Right cardiac atrium (tissue), 5 donors: Measurements from ENCODE around the gene SF3B1. TPM values are rescaled to one million over a fixed set of nuclear protein-coding genes. Genes with fewer than 3 reads are reported as not detected.
"Not testable (repeated sequence)": the region's sequence is repeated elsewhere in the genome, so short reads cannot be mapped to it uniquely, and the experiment has no call there.

ENCODE experiments used
- ATAC-seq, 2 donors: fragments of 200-7000 bp; cut with Tn5 transposase; one replicate each; pipeline versions ENCODE4 v1.8.0 to v1.9.1; 2020; ENCODE audit warnings: moderate library complexity in 2 of 2, mild to moderate bottlenecking in 1 of 2
- DNase-seq, 3 donors: peaks; one replicate each; pipeline ENCODE4 v3.0.0-alpha.2; 2020
- H3K27ac ChIP-seq: one replicate; pipeline ENCODE4 v1.5.1; 2013; ENCODE audit warnings: mild to moderate bottlenecking, low read length, control low read depth, moderate library complexity
- H3K27me3 ChIP-seq: one replicate; pipeline ENCODE4 v1.6.1; 2013; ENCODE audit not compliant: control insufficient read depth, insufficient read depth
- H3K4me1 ChIP-seq: one replicate; pipeline ENCODE4 v1.6.1; 2013; ENCODE audit warnings: low read length; ENCODE audit not compliant: control insufficient read depth, insufficient read depth
- H3K4me3 ChIP-seq: one replicate; pipeline ENCODE4 v1.5.1; 2013; ENCODE audit warnings: low read length, control low read depth
- H3K9me3 ChIP-seq: one replicate; pipeline ENCODE4 v1.6.1; 2013; ENCODE audit warnings: low read length; ENCODE audit not compliant: control insufficient read depth
- WGBS: extraction: QIAGEN DNeasy Blood & Tissue Kit; methylation state at CpG from one replicate; pipeline ENCODE4 v1.1.7; 2013; 5-methylcytosine and 5-hydroxymethylcytosine counted together
- intact Hi-C, 4 donors: fragments of 100-400 bp; cut with DNase I; formaldehyde crosslinking; loops; one replicate each; pipeline versions ENCODE4 v1.11.0 to v1.14.0; 2022 to 2023
- polyA plus RNA-seq: library from polyadenylated mRNA; stranded (reverse); fragments of 200-250 nt; gene quantifications from one replicate; pipeline ENCODE4 v1.2.3, GENCODE V29; 2013
- total RNA-seq, 4 donors: library from RNA; stranded (reverse); fragmentation: NEBNext Ultra II Directional; extraction: Animal tissue kit (Norgen Biotek cat#: 25700); gene quantifications; one replicate each; pipeline ENCODE4 v1.2.1, GENCODE V29; 2021
- donor health status: healthy with polysubstance abuse.
- donor health status: DM: no; HTN: yes; CAD: no.
- donor health status: DM: no; HTN: no; CAD: no.
- donor health status: DM: no; HTN: yes; CAD: no; lungs with severe emphysema.
- donor health status: DM: yes; HTN: yes; CAD: no.

SF3B1 gene
- total and polyA plus RNA-seq, 5 donors: 148 to 182 (median 166) TPM

GRCh38 chr2:197453914-197454398, 19.1 kb upstream of the SF3B1 start:
- Histone ChIP-seq H3K9me3 (no peaks in the 10 kb centered on the region), H3K4me3 (peak overlapping the region; percentile 90), H3K4me1 (no peaks in the 10 kb centered on the region), H3K27ac (peak overlapping the region; percentile 99), H3K27me3 (no peaks in the 10 kb centered on the region)
- ATAC-seq (peak; percentile 75 to 86), DNase-seq (no peak)
- intact Hi-C loops: no loop called here
- under 1% methylated on average over 11 of the region's 11 CpGs for WGBS

GRCh38 chr2:197453123-197453913, 18.5 kb upstream of the SF3B1 start, which contains the start of gene COQ10B:
Gene COQ10B (plus strand): TSS chr2:197453552. CDS start chr2:197453561, 9 bp downstream.
- H3K27ac ChIP-seq: peak within 1 kb of the TSS; percentile 99
- intact Hi-C loops: no loop called here
- ATAC-seq (peak; percentile 99), DNase-seq (peak; percentile 100)
- H3K4me3 ChIP-seq: peak within 1 kb of the TSS; percentile 90
- H3K27me3 ChIP-seq: no peaks in the 10 kb centered on the region
- no peaks in the 10 kb centered on the region for H3K9me3 ChIP-seq
- H3K4me1 ChIP-seq: no peaks in the 10 kb centered on the region
- WGBS: under 1% methylated on average over 70 of the region's 70 CpGs

- WGBS: 2% methylated on average over 11 of the region's 11 CpGs
- Histone ChIP-seq H3K27me3 (no peaks in the 10 kb centered on the region), H3K4me3 (peak overlapping the region; percentile 74), H3K27ac (peak overlapping the region; percentile 99), H3K4me1 (no peaks in the 10 kb centered on the region), H3K9me3 (no peaks in the 10 kb centered on the region)
- no peak for DNase-seq
- intact Hi-C loops: no loop called here
- no peak for ATAC-seq
Observed at GRCh38 chr2:197452754-197453122, 17.9 kb upstream of the SF3B1 start.

GRCh38 chr2:197450935-197451358, 16.1 kb upstream of the SF3B1 start:
- H3K9me3 ChIP-seq, DNase-seq, ATAC-seq, H3K4me3 ChIP-seq, H3K4me1 ChIP-seq, intact Hi-C loops, H3K27me3 ChIP-seq, H3K27ac ChIP-seq: not testable (repeated sequence)
- WGBS: 85% methylated on average over 6 of the region's 6 CpGs

GRCh38 chr2:197450465-197450864, 15.6 kb upstream of the SF3B1 start:
- Histone ChIP-seq H3K9me3 (no peaks in the 10 kb centered on the region), H3K27me3 (no peaks in the 10 kb centered on the region), H3K4me1 (no peaks in the 10 kb centered on the region), H3K27ac (no peak overlapping the region), H3K4me3 (no peak overlapping the region)
- ATAC-seq (no peak), DNase-seq (peak; percentile 40 to 80 (median 74))
- WGBS: 77% methylated on average over 25 of the region's 25 CpGs
- intact Hi-C loops: no loop called here

- Histone ChIP-seq H3K4me1 (no peaks in the 10 kb centered on the region), H3K27ac (no peak overlapping the region), H3K27me3 (no peaks in the 10 kb centered on the region), H3K4me3 (no peak overlapping the region), H3K9me3 (no peaks in the 10 kb centered on the region)
- intact Hi-C loops: no loop called here
- no peak for DNase-seq
- no peak for ATAC-seq
Observed at GRCh38 chr2:197446844-197447243, 12.0 kb upstream of the SF3B1 start.

GRCh38 chr2:197445746-197446145, 10.9 kb upstream of the SF3B1 start:
- Histone ChIP-seq H3K27me3 (no peaks in the 10 kb centered on the region), H3K4me1 (no peaks in the 10 kb centered on the region), H3K27ac (no peak overlapping the region), H3K9me3 (no peaks in the 10 kb centered on the region), H3K4me3 (no peak overlapping the region)
- no peak for DNase-seq
- WGBS: 75% methylated on average over 1 of the region's 1 CpG
- ATAC-seq: no peak
- intact Hi-C loops: no loop called here

GRCh38 chr2:197442857-197443256, 8.0 kb upstream of the SF3B1 start:
- DNase-seq (no peak), ATAC-seq (peak in 1 of 2 donors; percentile 56)
- no peaks in the 10 kb centered on the region for H3K9me3 ChIP-seq
- intact Hi-C loops: no loop called here
- no peaks in the 10 kb centered on the region for H3K4me1 ChIP-seq
- no peaks in the 10 kb centered on the region for H3K27me3 ChIP-seq
- WGBS: 57% methylated on average over 5 of the region's 5 CpGs
- no peak overlapping the region for H3K27ac ChIP-seq
- H3K4me3 ChIP-seq: no peak overlapping the region

GRCh38 chr2:197437380-197437779, 2.6 kb upstream of the SF3B1 start:
- no peak overlapping the region for H3K27ac ChIP-seq
- intact Hi-C loops: no loop called here
- no peaks in the 10 kb centered on the region for H3K4me1 ChIP-seq

GRCh38 chr2:197435598-197436420, 981 bp upstream of the SF3B1 start:
- Histone ChIP-seq H3K4me3 (peak overlapping the region; percentile 80), H3K27me3 (no peaks in the 10 kb centered on the region), H3K27ac (peak overlapping the region; percentile 99), H3K4me1 (peaks cover 5% of the 10 kb centered on the region), H3K9me3 (no peaks in the 10 kb centered on the region)
- intact Hi-C loops: no loop called here
- ATAC-seq: no peak
- WGBS: 24% methylated on average over 16 of the region's 16 CpGs
- no peak for DNase-seq

More at GRCh38 chr2:197437380-197437779, 2.6 kb upstream of the SF3B1 start:
- Histone ChIP-seq H3K9me3 (no peaks in the 10 kb centered on the region), H3K4me3 (no peak overlapping the region), H3K27me3 (no peaks in the 10 kb centered on the region)
- DNase-seq (no peak), ATAC-seq (no peak)
- 96% methylated on average over 2 of the region's 2 CpGs for WGBS
